ENCODE results near the gene WBP2.

DNA sequence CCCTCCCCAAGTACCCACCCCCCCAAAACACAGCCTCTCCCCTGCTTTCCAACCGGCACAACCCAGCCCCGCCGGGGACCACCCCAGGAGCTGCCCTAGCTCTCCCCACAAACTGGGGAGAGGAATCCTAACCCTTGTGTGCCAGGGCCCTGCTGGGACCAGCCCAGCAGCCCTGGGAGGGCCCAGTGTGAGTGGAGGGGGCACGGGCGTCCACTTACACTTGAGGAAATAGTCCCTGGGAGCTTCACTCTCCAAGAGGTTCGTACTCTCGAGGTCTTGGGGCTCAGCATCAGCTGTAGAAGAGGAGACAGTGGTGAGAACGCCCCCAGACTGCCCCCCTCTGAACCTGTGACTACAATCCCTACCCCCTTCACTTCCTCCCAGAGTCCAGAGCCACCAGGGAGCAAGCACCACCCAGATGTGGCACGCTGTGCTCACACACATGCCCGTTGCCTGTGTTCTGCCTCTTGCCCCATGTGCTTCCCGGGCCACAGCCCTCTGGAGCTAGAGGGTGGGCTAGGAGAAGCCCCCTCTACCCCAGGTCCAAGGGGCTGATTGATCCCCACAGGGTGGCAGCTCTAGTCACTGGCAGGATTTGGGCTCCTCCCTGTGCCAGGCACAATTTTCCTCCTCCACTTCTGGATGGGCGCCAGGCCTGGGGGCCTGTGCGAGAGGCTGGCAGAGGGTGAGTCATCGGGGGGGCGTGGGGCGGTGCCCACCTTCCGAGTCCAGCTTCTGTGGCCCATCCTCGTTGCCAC is 20.2 kb upstream of the WBP2 start:
- TF ChIP-seq POLR2A (IDR thresholded peaks at IDR 0.05; ENCODE audit: low read depth, low read length) (no peak), POLR2AphosphoS5 (IDR thresholded peaks at IDR 0.05; ENCODE audit: low read depth, low read length) (no peak), TAF1 (IDR thresholded peaks at IDR 0.05; ENCODE audit: low read depth, low read length) (no peak), PAX5 (IDR thresholded peaks at IDR 0.05; ENCODE audit: insufficient read depth, low read length, severe bottlenecking) (no peak), POU2F2 (IDR thresholded peaks at IDR 0.05; ENCODE audit: low read depth, low read length) (no peak), SPI1 (IDR thresholded peaks at IDR 0.05; ENCODE audit: low read depth, low read length) (no peak)

Data from GM12891 (cell line).